ENCODE data around the gene SEC63.

DNA sequence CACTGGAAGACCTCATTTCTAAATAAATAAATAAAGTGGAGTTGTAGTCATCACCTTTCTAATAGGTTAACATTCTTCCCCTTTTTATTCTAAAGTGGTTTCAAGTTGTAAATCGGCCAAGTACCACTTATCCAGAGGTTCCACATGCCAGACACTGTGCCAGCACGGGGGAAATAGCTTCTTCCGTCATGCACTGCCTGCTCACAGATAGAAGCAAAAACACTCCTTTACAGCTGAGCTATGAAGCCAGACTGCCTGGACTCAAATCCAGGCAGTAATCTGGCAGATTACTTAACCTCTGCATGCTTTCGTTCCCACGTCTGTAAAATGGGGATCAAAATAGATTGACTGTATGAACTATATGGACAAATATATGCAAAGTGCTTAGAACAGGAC lies 116.7 kb downstream of the SEC63 start:
- TF ChIP-seq, protein P1, sequence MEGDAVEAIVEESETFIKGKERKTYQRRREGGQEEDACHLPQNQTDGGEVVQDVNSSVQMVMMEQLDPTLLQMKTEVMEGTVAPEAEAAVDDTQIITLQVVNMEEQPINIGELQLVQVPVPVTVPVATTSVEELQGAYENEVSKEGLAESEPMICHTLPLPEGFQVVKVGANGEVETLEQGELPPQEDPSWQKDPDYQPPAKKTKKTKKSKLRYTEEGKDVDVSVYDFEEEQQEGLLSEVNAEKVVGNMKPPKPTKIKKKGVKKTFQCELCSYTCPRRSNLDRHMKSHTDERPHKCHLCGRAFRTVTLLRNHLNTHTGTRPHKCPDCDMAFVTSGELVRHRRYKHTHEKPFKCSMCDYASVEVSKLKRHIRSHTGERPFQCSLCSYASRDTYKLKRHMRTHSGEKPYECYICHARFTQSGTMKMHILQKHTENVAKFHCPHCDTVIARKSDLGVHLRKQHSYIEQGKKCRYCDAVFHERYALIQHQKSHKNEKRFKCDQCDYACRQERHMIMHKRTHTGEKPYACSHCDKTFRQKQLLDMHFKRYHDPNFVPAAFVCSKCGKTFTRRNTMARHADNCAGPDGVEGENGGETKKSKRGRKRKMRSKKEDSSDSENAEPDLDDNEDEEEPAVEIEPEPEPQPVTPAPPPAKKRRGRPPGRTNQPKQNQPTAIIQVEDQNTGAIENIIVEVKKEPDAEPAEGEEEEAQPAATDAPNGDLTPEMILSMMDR (IDR thresholded peaks at IDR 0.05; ENCODE audit: low read depth, low read length): no peak
- TF ChIP-seq EZH2phosphoT487 (IDR thresholded peaks at IDR 0.05; ENCODE audit: low read depth): no peak

Measured in OCI-LY3 (cell line).